H1 (cell line): ENCODE measurements around the gene ARRDC2.

Source experiments
- CBX5 ChIP-seq: fragments of 300-800, 300-1000 bp; sonication (generic); IDR thresholded peaks from 2 replicates; pipeline ENCODE4 v1.7.1; 2016; ENCODE audit warnings: antibody characterized with exemption, low read length, low read depth
- EP300 ChIP-seq, 2 experiments: IDR thresholded peaks; 1 replicate in 1 of 2; 2 replicates in 1 of 2; pipeline ENCODE4 v1.6.1; 2011 to 2012; ENCODE audit warnings: low read depth in 2 of 2, low read length in 2 of 2, mild to moderate bottlenecking in 2 of 2, borderline replicate concordance in 1 of 2, inconsistent platforms in 1 of 2, moderate library complexity in 1 of 2
- EZH2 ChIP-seq: fragments of 200-600 bp; sonication (generic); IDR thresholded peaks from 2 replicates; pipeline ENCODE4 v1.7.1; 2012; ENCODE audit warnings: low read depth, mild to moderate bottlenecking, moderate library complexity, low read length, inconsistent platforms; ENCODE audit not compliant: severe bottlenecking
- MAX ChIP-seq: IDR thresholded peaks from 2 replicates; pipeline ENCODE4 v1.6.1; 2012; ENCODE audit warnings: inconsistent platforms
- POLR2A ChIP-seq, 2 experiments: IDR thresholded peaks; 1 replicate in 1 of 2; 2 replicates in 1 of 2; pipeline ENCODE4 v1.6.1; 2011; ENCODE audit warnings: low read depth in 2 of 2, low read length in 2 of 2, mild to moderate bottlenecking in 2 of 2; ENCODE audit errors: control extremely low read depth in 1 of 2
- POLR2AphosphoS5 ChIP-seq: IDR thresholded peaks from 2 replicates; pipeline ENCODE4 v1.6.1; 2011; ENCODE audit warnings: low read depth, low read length
- RAD21 ChIP-seq, 2 experiments: IDR thresholded peaks in 1 of 2; conservative IDR thresholded peaks in 1 of 2; 2 replicates each; pipeline ENCODE4 v1.6.1; 2011; ENCODE audit warnings: low read depth in 2 of 2, low read length in 2 of 2, improper control_type of control experiment in 1 of 2, inconsistent platforms in 1 of 2, mild to moderate bottlenecking in 1 of 2, moderate library complexity in 1 of 2
- SIN3A ChIP-seq, 2 experiments: IDR thresholded peaks in 1 of 2; conservative IDR thresholded peaks in 1 of 2; 2 replicates each; pipeline ENCODE4 v1.6.1; 2011 to 2012; ENCODE audit warnings: low read length in 2 of 2, improper control_type of control experiment in 1 of 2, low read depth in 1 of 2, mild to moderate bottlenecking in 1 of 2
- SP4 ChIP-seq: IDR thresholded peaks from 2 replicates; pipeline ENCODE4 v1.6.1; 2012; ENCODE audit warnings: low read length, inconsistent platforms
- TAF7 ChIP-seq: optimal IDR thresholded peaks from 2 replicates; pipeline ENCODE3; 2011; ENCODE audit warnings: low read depth, mild to moderate bottlenecking, inconsistent platforms, low read length, moderate library complexity, borderline replicate concordance
- TCF12 ChIP-seq: IDR thresholded peaks from 2 replicates; pipeline ENCODE4 v1.6.1; 2011; ENCODE audit warnings: low read depth, mild to moderate bottlenecking, low read length
- TF ChIP-seq, protein P1 (sequence below), 3 experiments: IDR thresholded peaks; 1 replicate in 2 of 3; 2 replicates in 1 of 3; pipeline versions ENCODE4 v1.5.1 to v1.6.1; 2011; ENCODE audit warnings: low read length in 3 of 3, mild to moderate bottlenecking in 3 of 3, inconsistent platforms in 2 of 3, low read depth in 1 of 3, moderate library complexity in 1 of 3; ENCODE audit not compliant: insufficient read depth in 1 of 3; ENCODE audit errors: control extremely low read depth in 1 of 3

DNA sequence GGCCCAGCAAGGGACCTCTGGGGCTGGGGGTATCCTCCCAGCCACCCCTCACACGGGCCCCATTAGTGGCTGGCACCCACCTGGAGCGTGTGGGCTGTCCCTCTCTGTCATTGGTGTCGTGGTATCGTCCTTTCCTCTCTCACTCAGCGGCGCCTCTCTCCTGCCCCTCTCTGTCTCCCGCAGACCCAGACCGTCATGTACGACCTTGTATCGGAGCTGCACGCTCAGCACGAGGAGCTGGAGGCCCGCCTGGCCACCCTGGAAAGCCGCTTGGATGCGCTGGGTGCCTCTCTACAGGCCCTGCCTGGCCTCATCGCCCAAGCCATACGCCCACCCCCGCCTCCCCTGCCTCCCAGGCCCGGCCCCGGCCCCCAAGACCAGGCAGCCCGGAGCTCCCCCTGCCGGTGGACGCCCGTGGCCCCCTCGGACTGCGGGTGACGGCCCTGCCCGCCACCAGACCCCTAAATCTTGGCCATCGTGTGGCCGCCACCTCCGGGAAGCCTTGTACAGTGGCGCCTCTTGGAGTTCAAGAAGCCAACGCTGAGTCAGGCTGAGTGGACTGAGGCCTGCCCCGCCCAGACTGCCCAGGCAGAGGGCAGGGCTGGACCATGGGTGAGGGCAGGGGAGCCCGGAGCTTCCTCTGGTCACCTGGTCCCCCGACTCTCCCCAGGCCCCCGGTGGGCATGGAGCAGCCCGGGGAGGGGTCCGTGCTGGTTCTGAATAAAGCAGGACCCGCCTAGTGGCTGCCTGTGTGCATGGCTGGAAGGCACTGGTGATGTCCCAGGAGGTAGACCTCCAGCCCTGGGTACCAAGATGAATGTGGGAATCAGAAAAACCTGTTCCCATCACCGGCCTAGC is 9.8 kb upstream of the ARRDC2 start:
- TF ChIP-seq POLR2AphosphoS5 (no peak), TCF12 (no peak), POLR2A (IDR thresholded peaks at IDR 0.05; ENCODE audit: control extremely low read depth in 1 of 2, low read depth in 2 of 2, low read length in 2 of 2) (no peak), SIN3A (conservative IDR thresholded peaks at IDR 0.05 in 1 of 2, IDR thresholded peaks at IDR 0.05 in 1 of 2; ENCODE audit: low read depth in 1 of 2, low read length in 2 of 2) (no peak), CBX5 (no peak), EP300 (IDR thresholded peaks at IDR 0.05; ENCODE audit: borderline replicate concordance in 1 of 2, low read depth in 2 of 2, low read length in 2 of 2) (no peak), SP4 (no peak), RAD21 (IDR thresholded peaks at IDR 0.05 in 1 of 2, conservative IDR thresholded peaks at IDR 0.05 in 1 of 2; ENCODE audit: low read depth in 2 of 2, low read length in 2 of 2) (peak; percentile 17 to 38; a peak in 3 of 4 replicates), MAX (no peak), TAF7 (no peak), EZH2 (no peak)
- TF ChIP-seq, protein P1, sequence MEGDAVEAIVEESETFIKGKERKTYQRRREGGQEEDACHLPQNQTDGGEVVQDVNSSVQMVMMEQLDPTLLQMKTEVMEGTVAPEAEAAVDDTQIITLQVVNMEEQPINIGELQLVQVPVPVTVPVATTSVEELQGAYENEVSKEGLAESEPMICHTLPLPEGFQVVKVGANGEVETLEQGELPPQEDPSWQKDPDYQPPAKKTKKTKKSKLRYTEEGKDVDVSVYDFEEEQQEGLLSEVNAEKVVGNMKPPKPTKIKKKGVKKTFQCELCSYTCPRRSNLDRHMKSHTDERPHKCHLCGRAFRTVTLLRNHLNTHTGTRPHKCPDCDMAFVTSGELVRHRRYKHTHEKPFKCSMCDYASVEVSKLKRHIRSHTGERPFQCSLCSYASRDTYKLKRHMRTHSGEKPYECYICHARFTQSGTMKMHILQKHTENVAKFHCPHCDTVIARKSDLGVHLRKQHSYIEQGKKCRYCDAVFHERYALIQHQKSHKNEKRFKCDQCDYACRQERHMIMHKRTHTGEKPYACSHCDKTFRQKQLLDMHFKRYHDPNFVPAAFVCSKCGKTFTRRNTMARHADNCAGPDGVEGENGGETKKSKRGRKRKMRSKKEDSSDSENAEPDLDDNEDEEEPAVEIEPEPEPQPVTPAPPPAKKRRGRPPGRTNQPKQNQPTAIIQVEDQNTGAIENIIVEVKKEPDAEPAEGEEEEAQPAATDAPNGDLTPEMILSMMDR (IDR thresholded peaks at IDR 0.05; ENCODE audit: control extremely low read depth in 1 of 3, insufficient read depth in 1 of 3, low read depth in 1 of 3, low read length in 3 of 3): peak; percentile 21 to 73 (median 59)
